Suprapubic skin (tissue), 4 donors: ENCODE results near the gene CHST10. TPM values are rescaled to one million over a fixed set of nuclear protein-coding genes. Genes with fewer than 3 reads are reported as not detected.

Source experiments
- DNase-seq, 2 donors: peaks; one replicate each; pipeline ENCODE4 v3.0.0-alpha.2; 2019; ENCODE audit warnings: low spot score in 2 of 2
- H3K27ac ChIP-seq: fragments of 200-600 bp; sonication (generic); one replicate; pipeline ENCODE4 v1.5.1; 2019
- H3K27me3 ChIP-seq: fragments of 200-600 bp; sonication (generic); one replicate; pipeline ENCODE4 v1.5.1; 2019
- H3K36me3 ChIP-seq: fragments of 200-600 bp; sonication (generic); one replicate; pipeline ENCODE4 v1.5.1; 2019
- H3K4me1 ChIP-seq: fragments of 200-600 bp; sonication (generic); one replicate; pipeline ENCODE4 v1.5.1; 2019
- H3K4me3 ChIP-seq: fragments of 200-600 bp; sonication (generic); one replicate; pipeline ENCODE4 v1.5.1; 2019; ENCODE audit warnings: mild to moderate bottlenecking
- H3K9me3 ChIP-seq: fragments of 200-600 bp; sonication (generic); one replicate; pipeline ENCODE4 v1.5.1; 2019
- EP300 ChIP-seq: sonication (generic); formaldehyde crosslinking; IDR thresholded peaks from one replicate; pipeline ENCODE4 v1.6.1; 2017; ENCODE audit warnings: antibody characterized with exemption
- POLR2A ChIP-seq, 2 donors: fragments of 450-650 bp; IDR thresholded peaks; one replicate each; pipeline ENCODE4 v1.6.1; 2017; ENCODE audit warnings: antibody characterized with exemption in 2 of 2, mild to moderate bottlenecking in 2 of 2, moderate library complexity in 2 of 2
- POLR2AphosphoS5 ChIP-seq, 3 donors: sonication (generic); formaldehyde crosslinking; IDR thresholded peaks; one replicate each; pipeline ENCODE4 v1.6.1; 2017; ENCODE audit warnings: antibody characterized with exemption in 3 of 3
- WGBS: methylation state at CpG from one replicate; pipeline ENCODE4 v1.1.5; 2018; 5-methylcytosine and 5-hydroxymethylcytosine counted together
- total RNA-seq, 4 donors: library from RNA; depleted of rRNA; stranded (reverse); fragments of >200 nt; gene quantifications; one replicate each; pipeline ENCODE4 v1.1.0, GENCODE V29; 2016
- TF ChIP-seq, protein P1 (sequence below), 2 donors: fragments of 200-600 bp in 1 of 2; fragments of 450-650 bp in 1 of 2; sonication (generic) in 1 of 2; IDR thresholded peaks; one replicate each; pipeline ENCODE4 v1.5.1; 2016 to 2019; ENCODE audit warnings: antibody characterized with exemption in 2 of 2, mild to moderate bottlenecking in 1 of 2, moderate library complexity in 1 of 2

CHST10 gene
- total RNA-seq, 4 donors from 2014 or later: 0.91 to 3.6 (median 2.6) TPM

DNA sequence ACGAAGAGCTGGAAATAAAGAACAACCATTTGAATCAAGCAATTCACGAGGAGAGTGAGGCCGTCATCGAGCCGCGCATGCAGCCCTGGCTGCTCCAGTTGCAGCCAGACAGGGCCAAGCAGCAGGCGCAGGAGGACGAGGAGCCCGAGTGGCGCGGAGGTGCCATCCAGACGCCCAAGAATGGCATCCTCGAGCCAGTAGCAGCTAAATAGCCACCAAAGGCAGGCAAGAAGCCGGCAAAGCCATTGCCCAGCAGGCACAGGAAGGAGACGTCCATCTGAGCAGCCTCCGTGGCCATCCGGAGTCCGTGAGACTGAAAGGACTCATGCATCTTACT is 8.9 kb upstream of the CHST10 start:
- H3K27ac ChIP-seq: no peak overlapping the region
- TF ChIP-seq POLR2A (IDR thresholded peaks at IDR 0.05) (no peak), POLR2AphosphoS5 (IDR thresholded peaks at IDR 0.05) (no peak), EP300 (no peak)
- TF ChIP-seq, protein P1, sequence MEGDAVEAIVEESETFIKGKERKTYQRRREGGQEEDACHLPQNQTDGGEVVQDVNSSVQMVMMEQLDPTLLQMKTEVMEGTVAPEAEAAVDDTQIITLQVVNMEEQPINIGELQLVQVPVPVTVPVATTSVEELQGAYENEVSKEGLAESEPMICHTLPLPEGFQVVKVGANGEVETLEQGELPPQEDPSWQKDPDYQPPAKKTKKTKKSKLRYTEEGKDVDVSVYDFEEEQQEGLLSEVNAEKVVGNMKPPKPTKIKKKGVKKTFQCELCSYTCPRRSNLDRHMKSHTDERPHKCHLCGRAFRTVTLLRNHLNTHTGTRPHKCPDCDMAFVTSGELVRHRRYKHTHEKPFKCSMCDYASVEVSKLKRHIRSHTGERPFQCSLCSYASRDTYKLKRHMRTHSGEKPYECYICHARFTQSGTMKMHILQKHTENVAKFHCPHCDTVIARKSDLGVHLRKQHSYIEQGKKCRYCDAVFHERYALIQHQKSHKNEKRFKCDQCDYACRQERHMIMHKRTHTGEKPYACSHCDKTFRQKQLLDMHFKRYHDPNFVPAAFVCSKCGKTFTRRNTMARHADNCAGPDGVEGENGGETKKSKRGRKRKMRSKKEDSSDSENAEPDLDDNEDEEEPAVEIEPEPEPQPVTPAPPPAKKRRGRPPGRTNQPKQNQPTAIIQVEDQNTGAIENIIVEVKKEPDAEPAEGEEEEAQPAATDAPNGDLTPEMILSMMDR (IDR thresholded peaks at IDR 0.05): no peak
- no peaks in the 10 kb centered on the region for H3K27me3 ChIP-seq
- 86% methylated on average over 18 of the region's 18 CpGs for WGBS
- no peaks in the 10 kb centered on the region for H3K36me3 ChIP-seq
- H3K4me3 ChIP-seq: no peak overlapping the region
- no peaks in the 10 kb centered on the region for H3K4me1 ChIP-seq
- DNase-seq: no peak
- no peaks in the 10 kb centered on the region for H3K9me3 ChIP-seq

DNA sequence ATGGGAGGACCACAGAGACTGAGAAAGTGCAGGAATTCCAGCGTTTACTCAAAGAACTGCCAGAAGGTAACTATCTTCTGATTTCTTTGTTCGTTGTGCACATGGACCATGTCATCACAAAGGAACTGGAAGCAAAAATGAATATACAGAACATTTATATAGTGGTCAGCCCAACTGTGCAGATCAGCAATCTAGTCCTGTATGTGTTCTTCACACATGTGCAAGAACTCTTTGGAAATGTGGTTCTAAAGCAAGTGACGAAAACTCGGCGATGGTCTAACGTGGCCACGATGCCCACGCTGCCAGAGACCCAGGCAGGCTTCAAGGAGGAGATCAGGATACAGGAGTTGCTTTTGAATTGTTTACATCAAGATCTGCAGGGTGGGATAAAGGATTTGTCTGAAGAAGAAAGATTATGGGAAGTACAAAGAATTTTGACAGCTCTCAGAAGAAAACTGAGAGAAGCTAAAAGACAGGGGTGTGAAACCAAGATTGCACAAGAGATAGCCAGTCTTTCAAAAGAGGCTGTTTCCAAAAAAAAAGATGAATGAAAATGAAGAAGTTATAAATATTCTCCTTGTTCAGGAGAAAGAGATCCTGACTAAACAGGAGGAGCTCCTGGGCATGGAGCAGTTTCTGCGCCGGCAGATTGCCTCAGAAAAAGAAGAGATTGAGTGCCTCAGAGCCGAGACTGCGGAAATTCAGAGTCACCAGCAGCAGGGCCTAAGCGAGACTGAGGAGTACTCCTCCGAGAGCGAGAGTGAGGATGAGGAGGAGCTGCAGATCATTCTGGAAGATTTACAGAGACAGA is 8.3 kb upstream of the CHST10 start:
- no peak overlapping the region for H3K27ac ChIP-seq
- H3K27me3 ChIP-seq: no peaks in the 10 kb centered on the region
- DNase-seq: no peak
- WGBS: 84% methylated on average over 15 of the region's 15 CpGs
- no peaks in the 10 kb centered on the region for H3K4me1 ChIP-seq
- H3K9me3 ChIP-seq: no peaks in the 10 kb centered on the region
- H3K4me3 ChIP-seq: no peak overlapping the region
- H3K36me3 ChIP-seq: no peaks in the 10 kb centered on the region
- TF ChIP-seq, protein P1 (IDR thresholded peaks at IDR 0.05): no peak
- no peak for TF ChIP-seq EP300
- no peak for TF ChIP-seq POLR2A (IDR thresholded peaks at IDR 0.05)
- no peak for TF ChIP-seq POLR2AphosphoS5 (IDR thresholded peaks at IDR 0.05)

DNA sequence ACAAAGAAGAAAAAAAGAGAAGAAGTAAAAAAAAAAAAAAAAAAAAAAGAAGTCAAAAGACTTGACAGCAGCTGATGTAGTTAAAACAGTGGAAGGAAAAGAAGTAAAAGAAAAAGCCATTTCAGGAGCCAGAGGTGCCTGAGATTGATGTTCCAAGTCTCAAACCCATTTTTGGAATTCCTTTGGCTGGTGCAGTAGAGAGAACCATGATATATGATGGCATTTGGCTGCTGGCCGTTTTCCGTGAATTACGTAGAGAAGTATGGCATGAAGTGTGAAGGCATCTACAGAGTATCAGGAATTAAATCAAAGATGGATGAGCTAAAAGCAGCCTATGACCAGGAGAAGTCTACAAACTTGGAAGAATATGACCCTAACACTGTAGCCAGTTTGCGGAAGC is 7.6 kb upstream of the CHST10 start:
- H3K36me3 ChIP-seq: no peaks in the 10 kb centered on the region
- no peaks in the 10 kb centered on the region for H3K27me3 ChIP-seq
- TF ChIP-seq POLR2A (IDR thresholded peaks at IDR 0.05): no peak
- no peak for TF ChIP-seq EP300
- TF ChIP-seq, protein P1 (IDR thresholded peaks at IDR 0.05): no peak
- TF ChIP-seq POLR2AphosphoS5 (IDR thresholded peaks at IDR 0.05): no peak
- no peak for DNase-seq
- no peak overlapping the region for H3K4me3 ChIP-seq
- H3K4me1 ChIP-seq: no peaks in the 10 kb centered on the region
- no peak overlapping the region for H3K27ac ChIP-seq
- no peaks in the 10 kb centered on the region for H3K9me3 ChIP-seq
- WGBS: 58% methylated on average over 4 of the region's 4 CpGs

DNA sequence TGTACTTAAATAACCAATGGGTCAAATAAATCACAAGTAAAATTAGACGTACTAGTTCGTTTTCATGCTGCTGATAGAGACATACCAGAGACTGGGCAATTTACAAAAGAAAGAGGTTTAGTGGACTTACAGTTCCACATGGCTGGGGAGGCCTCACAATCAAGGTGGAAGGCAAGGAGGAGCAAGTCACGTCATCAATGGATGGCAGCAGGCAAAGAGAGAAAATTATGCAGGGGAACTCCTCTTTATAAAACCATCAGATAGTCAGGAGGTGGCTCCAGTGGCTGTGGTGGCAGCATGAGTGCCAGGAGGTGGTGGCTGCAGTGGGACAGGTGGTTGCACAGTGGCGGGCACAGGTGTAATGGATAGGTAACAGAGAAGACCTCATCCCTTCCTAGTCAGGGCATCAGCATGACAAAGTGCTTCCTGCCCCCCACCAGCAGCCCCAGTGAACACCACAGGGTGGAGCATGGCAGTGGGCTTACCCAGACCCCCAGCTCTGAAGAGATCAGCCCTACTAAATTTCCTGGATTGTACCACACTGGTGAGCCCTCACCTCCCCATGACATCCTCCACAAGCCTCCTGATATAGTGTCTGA is 6.9 kb upstream of the CHST10 start:
- no peak for TF ChIP-seq POLR2AphosphoS5 (IDR thresholded peaks at IDR 0.05)
- TF ChIP-seq POLR2A (IDR thresholded peaks at IDR 0.05): no peak
- no peak for TF ChIP-seq EP300
- TF ChIP-seq, protein P1 (IDR thresholded peaks at IDR 0.05): no peak
- no peak overlapping the region for H3K27ac ChIP-seq
- whole genome bisulfite sequencing: 82% methylated on average over 4 of the region's 4 CpGs
- no peak for DNase-seq
- H3K4me3 ChIP-seq: no peak overlapping the region
- no peaks in the 10 kb centered on the region for H3K36me3 ChIP-seq
- H3K27me3 ChIP-seq: no peaks in the 10 kb centered on the region
- H3K9me3 ChIP-seq: no peaks in the 10 kb centered on the region
- no peaks in the 10 kb centered on the region for H3K4me1 ChIP-seq

DNA sequence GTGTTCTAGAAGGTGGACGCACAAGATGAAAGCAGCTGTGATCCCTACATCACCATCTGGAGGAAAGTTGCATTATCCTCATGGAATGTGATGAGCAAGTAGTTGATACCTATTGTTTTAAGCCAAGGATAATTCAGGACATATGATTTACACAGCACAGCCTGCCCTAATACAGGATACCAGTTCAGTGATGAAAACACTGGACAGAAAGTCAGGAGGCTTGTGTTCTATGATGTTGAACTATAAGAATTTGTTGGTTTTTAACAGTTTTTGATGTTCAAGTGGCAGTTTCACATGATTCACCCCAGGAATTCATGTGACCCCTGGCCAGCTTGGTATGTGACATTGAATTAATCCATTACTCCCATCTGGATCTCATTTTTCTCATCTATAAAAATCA is 6.2 kb upstream of the CHST10 start:
- TF ChIP-seq, protein P1 (IDR thresholded peaks at IDR 0.05): no peak
- TF ChIP-seq POLR2A (IDR thresholded peaks at IDR 0.05): no peak
- TF ChIP-seq EP300: no peak
- TF ChIP-seq POLR2AphosphoS5 (IDR thresholded peaks at IDR 0.05): no peak
- no peak for DNase-seq
- H3K4me3 ChIP-seq: no peak overlapping the region
- WGBS: 87% methylated on average over 1 of the region's 1 CpG
- no peaks in the 10 kb centered on the region for H3K4me1 ChIP-seq
- no peaks in the 10 kb centered on the region for H3K36me3 ChIP-seq
- H3K27ac ChIP-seq: no peak overlapping the region
- H3K9me3 ChIP-seq: no peaks in the 10 kb centered on the region
- no peaks in the 10 kb centered on the region for H3K27me3 ChIP-seq
